ENCODE results near the gene PPM1F. TPM values are rescaled to one million over a fixed set of nuclear protein-coding genes. Genes with fewer than 3 reads are reported as not detected.

The PPM1F gene
- total and polyA plus RNA-seq, 2 donors (not counting 1 experiment from before 2014, with no cell fraction given), result 18.1 to 30.0 TPM

DNA sequence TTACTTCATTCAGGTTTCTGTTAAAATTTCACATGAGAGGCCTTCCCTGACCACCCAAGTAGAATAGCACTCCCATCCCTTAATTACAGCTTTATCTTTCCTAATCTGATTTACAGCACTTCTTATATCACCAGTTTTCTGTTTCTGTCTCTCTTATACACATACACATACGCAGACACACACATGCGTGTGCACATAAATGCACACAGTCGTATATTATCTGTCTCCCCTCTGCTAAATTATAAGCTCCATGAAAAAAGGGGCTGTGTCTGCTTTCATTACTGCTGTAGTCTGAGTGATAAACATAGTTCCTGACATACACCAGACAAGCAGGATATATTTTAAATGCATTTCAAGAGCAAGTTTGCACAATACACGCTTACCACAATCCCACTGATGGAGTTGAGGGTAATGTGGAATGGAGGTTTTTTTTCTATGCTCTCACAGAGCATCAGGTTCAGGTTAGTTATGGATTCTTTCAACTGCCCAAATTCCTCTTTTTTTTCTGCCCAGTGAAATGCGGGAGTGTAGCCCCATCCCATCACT, 43.6 kb upstream of the PPM1F start:
- Histone ChIP-seq H2AFZ (ENCODE audit: insufficient read depth, low read depth, low read length, poor library complexity, severe bottlenecking) (no peak overlapping the region), H3K9me3 (ENCODE audit: control extremely low read depth in 1 of 3, control insufficient read depth in 2 of 3, insufficient read depth in 1 of 3, low read length in 2 of 3) (no peaks in the 10 kb centered on the region), H3K9ac (ENCODE audit: low read length) (no peak overlapping the region), H4K20me1 (ENCODE audit: control insufficient read depth, insufficient read depth, low read length, poor library complexity, severe bottlenecking) (no peaks in the 10 kb centered on the region), H3K79me2 (ENCODE audit: control insufficient read depth, insufficient read depth, low read length) (no peaks in the 10 kb centered on the region), H3K27ac (ENCODE audit: low read length in 2 of 2) (no peak overlapping the region), H3K4me1 (ENCODE audit: control insufficient read depth in 2 of 2, insufficient read depth in 2 of 2, low read length in 2 of 2) (no peaks in the 10 kb centered on the region), H3K4me2 (replicated peaks; ENCODE audit: low read depth, low read length, poor library complexity, severe bottlenecking) (no peak overlapping the region), H3K27me3 (replicated peaks in 1 of 4; ENCODE audit: control extremely low read depth in 1 of 4, control insufficient read depth in 3 of 4, insufficient read depth in 4 of 4, low read length in 3 of 4) (no peaks in the 10 kb centered on the region), H3K4me3 (ENCODE audit: control extremely low read depth in 1 of 5, extremely low read depth in 1 of 5, insufficient read depth in 1 of 5, low read depth in 2 of 5, low read length in 4 of 5) (no peak overlapping the region), H3K36me3 (replicated peaks in 1 of 2; ENCODE audit: control extremely low read depth in 1 of 2, control insufficient read depth in 1 of 2, extremely low read depth in 1 of 2, insufficient read depth in 2 of 2, low read length in 1 of 2) (no peaks in the 10 kb centered on the region)
- POLR2A ChIA-PET, result no interaction called here
- Mint-ChIP-seq H3K9me3 (ENCODE audit: insufficient read depth) (no peaks in the 10 kb centered on the region), H3K27ac (no peak overlapping the region), H3K4me1 (no peaks in the 10 kb centered on the region), H3K4me3 (no peak overlapping the region), H3K27me3 (no peaks in the 10 kb centered on the region)
- no CpG with 5 or more reads among the region's 5 CpGs for WGBS (ENCODE audit: insufficient coverage)
- ATAC-seq (ENCODE audit: low read depth), result no peak
- intact Hi-C loops (cut with micrococcal nuclease), result no loop called here
- CTCF ChIA-PET, result no interaction called here
- DNase-seq, result no peak
- TF ChIP-seq EZH2 (IDR thresholded peaks at IDR 0.05; ENCODE audit: borderline replicate concordance, insufficient read depth, low read depth, low read length, poor library complexity, severe bottlenecking), result no peak
- no peak for TF ChIP-seq CTCF (IDR thresholded peaks at IDR 0.05)

DNA sequence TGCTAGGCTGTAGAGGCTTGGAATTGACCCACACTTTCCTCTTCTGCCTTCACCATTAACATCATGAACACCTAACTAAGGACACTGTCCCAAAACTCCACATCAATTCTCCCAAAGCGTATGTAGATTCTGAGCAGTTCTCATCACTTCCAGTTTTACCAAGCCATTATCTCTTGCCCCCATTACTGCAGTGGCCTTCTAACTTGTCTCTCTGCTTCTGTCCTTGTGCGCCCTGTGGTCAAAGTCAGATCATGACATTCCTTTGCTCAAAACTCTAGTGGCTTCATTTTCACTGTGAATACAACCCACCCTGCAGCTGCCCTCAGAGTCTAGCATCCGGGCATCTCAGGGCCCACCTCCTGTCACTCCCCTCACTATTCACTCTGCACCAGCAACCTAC, 43.0 kb upstream of the PPM1F start:
- CTCF ChIA-PET, result no interaction called here
- no peak for ATAC-seq (ENCODE audit: low read depth)

More for the DNA sequence above, 43.0 kb upstream of the PPM1F start:
- no peaks in the 10 kb centered on the region for H3K79me2 ChIP-seq (ENCODE audit: control insufficient read depth, insufficient read depth, low read length)
- no peak overlapping the region for H2AFZ ChIP-seq (ENCODE audit: insufficient read depth, low read depth, low read length, poor library complexity, severe bottlenecking)
- H3K27ac ChIP-seq (ENCODE audit: low read length in 2 of 2), result no peak overlapping the region
- TF ChIP-seq CTCF (IDR thresholded peaks at IDR 0.05), result no peak
- TF ChIP-seq EZH2 (IDR thresholded peaks at IDR 0.05; ENCODE audit: borderline replicate concordance, insufficient read depth, low read depth, low read length, poor library complexity, severe bottlenecking), result no peak
- no peaks in the 10 kb centered on the region for H3K27me3 ChIP-seq (replicated peaks in 1 of 4; ENCODE audit: control extremely low read depth in 1 of 4, control insufficient read depth in 3 of 4, insufficient read depth in 4 of 4, low read length in 3 of 4)
- no peaks in the 10 kb centered on the region for H3K9me3 ChIP-seq (ENCODE audit: control extremely low read depth in 1 of 3, control insufficient read depth in 2 of 3, insufficient read depth in 1 of 3, low read length in 2 of 3)
- no peaks in the 10 kb centered on the region for H3K36me3 ChIP-seq (replicated peaks in 1 of 2; ENCODE audit: control extremely low read depth in 1 of 2, control insufficient read depth in 1 of 2, extremely low read depth in 1 of 2, insufficient read depth in 2 of 2, low read length in 1 of 2)
- 100% methylated on average over 3 of the region's 3 CpGs for WGBS (ENCODE audit: insufficient coverage)
- POLR2A ChIA-PET, result no interaction called here
- Mint-ChIP-seq H3K9me3 (ENCODE audit: insufficient read depth) (no peaks in the 10 kb centered on the region), H3K4me1 (no peaks in the 10 kb centered on the region), H3K27ac (no peak overlapping the region), H3K4me3 (no peak overlapping the region), H3K27me3 (no peaks in the 10 kb centered on the region)
- no peaks in the 10 kb centered on the region for H3K4me1 ChIP-seq (ENCODE audit: control insufficient read depth in 2 of 2, insufficient read depth in 2 of 2, low read length in 2 of 2)
- no peak overlapping the region for H3K4me3 ChIP-seq (ENCODE audit: control extremely low read depth in 1 of 5, extremely low read depth in 1 of 5, insufficient read depth in 1 of 5, low read depth in 2 of 5, low read length in 4 of 5)
- H3K9ac ChIP-seq (ENCODE audit: low read length), result no peak overlapping the region
- no peaks in the 10 kb centered on the region for H4K20me1 ChIP-seq (ENCODE audit: control insufficient read depth, insufficient read depth, low read length, poor library complexity, severe bottlenecking)
- intact Hi-C loops (cut with micrococcal nuclease), result no loop called here
- H3K4me2 ChIP-seq (replicated peaks; ENCODE audit: low read depth, low read length, poor library complexity, severe bottlenecking), result no peak overlapping the region
- no peak for DNase-seq

All from B cell (primary cell).